Activated CD4-positive, alpha-beta T cell treated with anti-CD3 and anti-CD28 coated beads, Interleukin-2, amount 50 U/mL, for 16 hours (primary cell): ENCODE data around the gene TCHH.
"Not testable (repeated sequence)": the region's sequence is repeated elsewhere in the genome, so short reads cannot be mapped to it uniquely, and the experiment has no call there.

Source experiments
- DNase-seq: peaks from one replicate; pipeline ENCODE4 v3.0.0-alpha.2; 2020

Gene TCHH

GRCh38 chr1:152110860-152111514 lies 4.3 kb downstream of the TCHH start:
- peak; percentile 35 for DNase-seq

DNA sequence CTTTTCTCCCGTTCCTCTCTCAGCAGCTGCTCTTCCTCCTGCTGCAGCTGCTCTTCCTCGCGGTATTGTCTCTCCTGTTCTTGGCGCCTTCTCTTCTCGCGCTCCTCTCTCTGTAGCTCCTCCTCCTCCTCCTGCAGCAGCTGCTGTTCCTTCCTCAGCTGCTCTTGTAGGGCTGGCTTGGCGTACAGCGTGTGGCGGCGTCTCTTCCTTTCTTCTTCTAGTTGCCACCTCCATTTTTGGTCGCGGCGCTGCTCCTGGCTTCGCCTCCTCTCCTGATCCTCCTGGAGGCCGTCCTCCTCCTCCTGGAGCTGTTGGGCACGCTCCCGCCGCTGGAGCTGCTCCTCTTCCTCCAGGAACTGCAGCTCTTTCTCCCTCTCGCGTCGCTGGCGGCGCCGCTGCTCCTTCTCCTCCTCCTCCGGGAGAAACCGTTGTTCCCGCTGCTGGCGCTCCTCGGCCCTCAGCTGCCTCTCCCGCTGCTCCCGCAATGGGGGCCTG lies 4.8 kb downstream of the TCHH start:
- DNase-seq = peak; percentile 51

GRCh38 chr1:152109998-152110294 lies 5.3 kb downstream of the TCHH start:
- DNase-seq = no peak

GRCh38 chr1:152109231-152109997 lies 5.8 kb downstream of the TCHH start:
- no peak for DNase-seq

DNA sequence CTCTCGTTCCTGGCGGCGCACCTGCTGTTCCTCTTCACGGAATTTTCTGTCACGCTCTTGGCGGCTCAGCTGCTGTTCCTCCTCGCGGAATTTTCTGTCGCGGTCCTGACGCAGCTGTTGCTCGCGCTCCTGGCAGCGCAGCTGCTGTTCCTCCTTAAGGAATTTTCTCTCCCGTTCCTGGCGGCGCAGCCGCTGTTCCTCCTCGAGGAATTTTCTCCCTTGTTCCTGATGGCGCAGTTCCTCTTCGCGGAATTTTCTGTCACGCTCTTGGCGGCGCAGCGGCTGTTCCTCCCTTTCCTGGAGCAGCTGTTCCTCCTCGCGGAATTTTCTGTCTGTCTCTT lies 6.4 kb downstream of the TCHH start:
- DNase-seq = no peak

DNA sequence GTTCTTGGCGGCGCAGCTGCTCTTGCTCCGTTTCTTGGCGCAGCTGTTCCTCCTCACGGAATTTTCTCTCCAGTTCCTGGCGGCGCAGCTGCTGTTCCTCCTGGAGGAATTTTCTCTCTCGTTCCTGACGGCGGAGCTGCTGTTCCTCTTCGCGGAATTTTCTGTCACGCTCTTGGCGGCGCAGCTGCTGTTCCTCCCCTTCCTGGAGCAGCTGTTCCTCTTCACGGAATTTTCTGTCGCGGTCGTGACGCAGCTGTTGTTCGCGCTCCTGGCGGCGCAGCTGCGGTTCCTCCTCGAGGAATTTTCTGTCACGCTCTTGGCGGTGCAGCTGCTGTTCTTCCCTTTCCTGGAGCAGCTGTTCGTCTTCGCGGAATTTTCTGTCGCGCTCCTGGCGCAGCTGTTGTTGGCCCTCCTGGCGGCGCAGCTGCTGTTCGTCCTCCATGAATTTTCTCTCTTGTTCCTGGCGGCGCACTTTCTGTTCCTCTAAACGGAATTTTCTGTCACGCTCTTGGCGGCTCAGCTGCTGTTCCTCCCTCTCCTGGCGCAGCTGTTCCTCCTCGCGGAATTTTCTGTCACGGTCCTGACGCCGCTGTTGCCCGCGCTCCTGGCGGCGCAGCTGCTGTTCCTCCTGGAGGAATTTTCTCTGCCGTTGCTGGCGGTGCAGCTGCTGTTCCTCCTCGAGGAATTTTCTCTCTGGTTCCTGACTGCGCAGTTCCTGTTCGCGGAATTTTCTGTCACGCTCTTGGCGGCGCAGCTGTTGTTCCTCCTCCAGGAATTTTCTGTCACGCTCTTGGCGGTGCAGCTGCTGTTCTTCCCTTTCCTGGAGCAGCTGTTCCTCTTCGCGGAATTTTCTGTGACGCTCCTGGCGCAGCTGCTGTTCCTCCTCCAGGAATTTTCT lies 7.0 kb downstream of the TCHH start:
- DNase-seq = no peak

GRCh38 chr1:152107031-152107983 lies 7.9 kb downstream of the TCHH start:
- no peak for DNase-seq

GRCh38 chr1:152104854-152105253 lies 10.4 kb downstream of the TCHH start:
- no peak for DNase-seq

GRCh38 chr1:152096931-152097330 lies 18.3 kb downstream of the TCHH start:
- DNase-seq = no peak

GRCh38 chr1:152089014-152089674 lies 26.1 kb downstream of the TCHH start, which contains the start of gene TCHHL1:
Gene TCHHL1 (minus strand): TSS chr1:152089064. CDS start chr1:152088143, 921 bp downstream.
- DNase-seq = no peak

DNA sequence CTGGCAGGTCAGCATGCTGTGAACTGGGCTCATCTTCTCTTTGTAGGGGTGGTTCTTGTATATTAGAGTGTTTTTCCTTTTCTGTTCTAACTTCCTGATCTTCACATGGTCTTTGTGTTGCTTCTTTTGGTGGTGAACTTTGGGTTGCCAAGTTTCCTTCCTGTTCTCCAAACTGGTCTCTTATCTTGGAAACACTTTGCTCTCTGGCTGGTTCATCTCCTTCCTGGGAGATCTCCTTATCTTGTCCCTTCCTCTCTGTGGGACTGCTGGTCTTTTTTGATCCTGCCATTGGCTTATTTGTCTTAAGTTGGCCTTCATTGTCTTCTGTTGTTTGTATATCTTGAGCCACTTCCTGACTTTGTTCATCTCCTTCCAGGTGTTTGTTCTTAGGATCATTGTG lies 28.5 kb downstream of the TCHH start:
- DNase-seq = no peak

GRCh38 chr1:152084853-152085252 lies 30.4 kb downstream of the TCHH start:
- DNase-seq = no peak

DNA sequence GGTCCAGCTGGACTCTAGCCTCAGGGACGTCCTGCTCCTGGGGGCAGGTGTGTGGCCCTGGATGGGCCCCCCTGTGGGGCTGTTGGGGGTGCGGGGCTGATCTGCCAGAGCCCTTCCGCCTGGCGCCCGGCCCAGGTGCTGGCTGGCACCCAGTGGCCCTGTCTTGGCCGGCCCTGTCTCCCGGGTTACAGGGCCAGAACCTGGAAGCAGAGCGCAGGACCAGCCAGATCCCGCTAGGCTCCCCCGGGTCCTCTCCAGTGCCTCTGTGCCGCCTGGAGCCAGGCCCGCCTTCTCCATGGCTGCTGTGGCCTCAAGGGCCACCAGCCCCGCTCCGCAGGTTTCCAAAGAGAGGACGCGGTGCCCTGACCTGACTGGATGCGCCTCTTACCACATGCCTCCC lies 34.2 kb downstream of the TCHH start:
- DNase-seq = not testable (repeated sequence)

GRCh38 chr1:152080494-152080893 lies 34.8 kb downstream of the TCHH start:
- DNase-seq = not testable (repeated sequence)

DNA sequence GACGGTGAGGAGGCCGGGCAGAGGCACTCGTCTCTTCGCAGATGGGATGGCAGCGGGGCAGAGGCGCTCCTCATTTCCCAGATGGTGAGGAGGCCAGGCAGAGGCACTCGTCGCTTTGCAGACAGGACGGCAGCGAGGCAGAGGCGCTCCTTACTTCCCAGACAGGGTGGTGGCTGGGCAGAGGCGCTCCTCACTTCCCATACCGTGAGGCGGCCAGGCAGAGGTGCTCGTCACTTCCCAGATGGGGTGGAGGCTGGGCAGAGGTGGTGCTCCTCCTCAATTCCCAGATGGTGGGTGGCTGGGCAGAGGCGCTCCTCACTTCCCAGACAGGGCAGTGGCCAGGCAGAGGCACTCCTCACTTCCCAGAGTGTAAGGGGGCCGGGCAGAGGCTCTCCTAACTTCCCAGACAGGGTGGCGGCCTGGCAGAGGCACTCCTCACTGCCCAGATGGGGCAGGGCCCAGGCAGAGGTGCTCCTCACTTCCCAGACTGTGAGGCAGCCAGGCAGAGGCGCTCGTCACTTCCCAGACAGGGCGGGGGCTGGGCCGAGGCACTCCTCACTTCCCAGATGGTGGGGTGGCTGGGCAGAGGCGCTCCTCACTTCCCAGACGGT lies 36.3 kb downstream of the TCHH start:
- DNase-seq = no peak

GRCh38 chr1:152072311-152072710 lies 42.9 kb downstream of the TCHH start:
- no peak for DNase-seq

- no peak for DNase-seq
These were observed 44.1 kb downstream of the TCHH start for GRCh38 chr1:152071123-152071522.

DNA sequence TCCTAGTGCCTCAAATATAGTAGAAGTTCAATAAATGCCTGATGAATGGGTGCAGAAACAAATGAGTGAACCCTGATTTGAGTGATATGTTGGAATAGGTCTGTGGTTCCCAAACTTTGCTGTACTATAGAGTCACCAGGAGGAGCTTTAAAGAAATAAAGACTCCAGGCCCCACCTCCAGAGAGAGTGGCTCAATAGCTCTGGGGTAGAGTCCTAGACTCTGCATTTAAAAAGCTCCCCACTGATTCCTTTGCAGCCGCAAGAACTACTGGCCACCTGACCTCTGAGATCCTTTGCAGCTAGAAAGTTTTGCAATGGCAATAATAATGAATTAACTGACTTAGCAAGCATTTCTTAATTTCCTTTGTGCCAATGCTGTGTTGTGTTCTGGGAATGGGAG lies 47.3 kb downstream of the TCHH start:
- no peak for DNase-seq

- no peak for DNase-seq
These were observed 48.1 kb downstream of the TCHH start for GRCh38 chr1:152067150-152067549.

DNA sequence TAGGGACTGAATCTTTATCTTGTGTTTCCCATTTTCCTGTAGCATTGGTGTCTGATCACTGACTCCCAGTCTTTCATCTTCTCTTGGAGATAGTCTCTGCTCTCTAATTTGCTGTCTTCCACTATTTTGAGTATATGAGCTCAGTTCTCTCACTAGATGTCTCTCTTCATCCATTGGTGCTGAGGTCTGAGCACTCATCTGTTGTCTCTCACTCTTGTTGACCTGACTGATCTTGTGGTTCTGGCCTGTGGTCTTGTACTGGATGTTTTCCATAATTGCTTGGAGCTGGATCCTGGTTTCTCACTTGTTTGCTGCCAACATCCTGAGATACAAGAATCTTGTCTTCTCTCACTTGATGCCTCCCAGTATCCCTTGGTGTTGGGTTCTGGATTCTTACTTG lies 53.3 kb downstream of the TCHH start:
- DNase-seq = no peak
